Endothelial cell of hepatic sinusoid (primary cell): ENCODE measurements around the gene PSMG1.
"Not testable (repeated sequence)": the region's sequence is repeated elsewhere in the genome, so short reads cannot be mapped to it uniquely, and the experiment has no call there.

Source experiments
- in situ Hi-C: cut with HindIII; loops from 2 replicates; pipeline ENCODE4 v1.10.0; 2017; ENCODE audit warnings: low sequenced_read_pairs

Gene PSMG1, protein sequence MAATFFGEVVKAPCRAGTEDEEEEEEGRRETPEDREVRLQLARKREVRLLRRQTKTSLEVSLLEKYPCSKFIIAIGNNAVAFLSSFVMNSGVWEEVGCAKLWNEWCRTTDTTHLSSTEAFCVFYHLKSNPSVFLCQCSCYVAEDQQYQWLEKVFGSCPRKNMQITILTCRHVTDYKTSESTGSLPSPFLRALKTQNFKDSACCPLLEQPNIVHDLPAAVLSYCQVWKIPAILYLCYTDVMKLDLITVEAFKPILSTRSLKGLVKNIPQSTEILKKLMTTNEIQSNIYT

DNA sequence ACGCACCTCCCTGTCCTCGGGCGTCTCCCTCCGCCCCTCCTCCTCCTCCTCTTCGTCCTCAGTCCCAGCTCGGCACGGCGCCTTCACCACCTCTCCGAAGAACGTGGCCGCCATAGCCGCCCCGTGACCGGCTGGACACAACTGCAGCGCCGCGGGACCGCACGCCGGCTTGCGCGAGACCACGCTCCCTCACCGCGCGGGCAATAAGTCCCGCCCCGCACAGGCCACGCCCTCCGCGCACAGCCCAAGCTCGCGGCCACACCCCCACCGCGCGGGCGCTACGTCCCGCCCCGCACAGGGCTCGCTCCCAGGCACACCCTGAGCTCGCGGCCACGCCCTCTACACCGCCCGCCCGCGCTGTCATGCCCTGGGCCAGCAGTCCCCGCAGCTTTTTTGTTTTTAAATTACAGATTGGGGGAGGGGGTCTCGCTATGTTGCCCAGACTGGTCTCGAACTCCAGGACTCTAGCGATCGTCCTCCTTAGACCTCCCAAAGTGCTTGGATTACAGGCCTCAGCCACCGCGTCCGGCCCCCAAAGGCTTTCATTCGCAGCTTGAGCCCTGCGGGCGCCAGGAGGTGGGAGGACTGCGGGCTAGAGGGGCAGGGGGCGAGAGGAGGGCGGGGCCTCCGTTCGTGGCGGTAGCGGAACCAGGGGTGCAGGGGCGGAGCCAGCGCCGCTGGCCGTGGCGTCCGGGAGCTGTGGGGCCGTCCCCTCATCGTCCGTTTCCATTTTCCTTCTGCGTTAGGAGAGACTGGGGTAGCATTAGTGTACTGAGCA, at the start of gene PSMG1:
Gene PSMG1, minus strand, starts transcription at position 180 of the 778 bp plus-strand sequence. Its CDS starts 66 bp downstream, at position 114.
- in situ Hi-C loops: no loop called here

DNA sequence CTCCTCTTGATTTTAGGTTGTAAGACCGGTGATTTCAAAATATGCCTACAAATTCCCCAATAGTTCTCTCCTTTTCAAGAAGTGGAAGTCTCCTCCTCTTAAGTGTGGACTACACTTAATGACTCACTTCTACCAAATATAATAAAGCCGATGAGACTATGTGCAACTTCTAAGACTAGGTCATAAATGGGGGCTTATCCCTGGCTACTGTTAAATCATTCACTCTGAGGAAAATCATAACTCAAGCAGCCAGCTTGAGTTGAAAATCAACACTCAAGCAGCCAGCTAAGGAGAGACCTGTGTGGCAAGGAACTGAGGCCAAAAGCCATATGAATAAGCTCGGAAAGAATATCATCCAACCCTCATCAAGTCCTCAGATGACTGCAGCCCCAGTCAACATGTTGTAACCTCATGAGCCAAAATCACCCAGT, 49.6 kb upstream of the PSMG1 start:
- in situ Hi-C loops: no loop called here

DNA sequence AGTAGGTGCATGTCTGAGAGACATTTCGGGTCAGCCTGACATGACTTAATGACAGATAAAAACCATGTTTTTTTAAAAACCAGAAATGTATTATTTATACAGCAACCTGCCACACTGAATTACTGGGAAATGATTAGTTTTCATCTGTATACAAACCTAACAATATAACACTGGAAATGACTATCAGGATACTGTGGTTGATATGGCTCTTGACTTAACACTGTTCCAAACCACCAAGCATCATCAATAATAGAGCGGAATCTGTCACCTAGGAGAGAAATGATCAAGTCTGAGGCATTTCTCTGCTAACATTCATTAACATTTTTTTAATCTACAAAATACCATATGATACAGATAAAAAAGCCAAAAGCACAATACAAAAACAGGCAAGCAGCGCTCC, 41.7 kb upstream of the PSMG1 start:
- in situ Hi-C loops: no loop called here

DNA sequence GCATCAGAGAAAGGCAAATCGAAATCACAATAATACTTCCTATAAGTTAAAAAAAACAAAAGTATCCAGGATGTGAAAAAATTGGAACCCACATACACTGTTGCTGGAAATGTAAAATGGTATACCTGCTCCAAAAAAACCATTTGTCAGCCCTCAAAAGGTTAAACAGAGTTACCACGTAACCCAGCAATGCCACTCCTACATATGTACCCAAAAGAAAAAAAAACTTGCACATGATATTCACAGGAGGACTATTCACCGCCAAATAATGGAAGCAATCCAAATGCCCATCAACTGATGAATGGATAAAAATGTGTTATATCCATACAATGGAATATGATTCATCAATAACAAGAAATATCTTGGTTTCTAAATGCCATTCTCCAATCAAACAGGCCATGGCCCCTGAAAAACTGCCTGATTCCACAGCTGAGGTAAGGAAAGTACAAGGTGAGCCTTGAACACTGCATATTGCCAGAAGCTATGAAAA, 38.8 kb upstream of the PSMG1 start:
- in situ Hi-C loops: no loop called here

DNA sequence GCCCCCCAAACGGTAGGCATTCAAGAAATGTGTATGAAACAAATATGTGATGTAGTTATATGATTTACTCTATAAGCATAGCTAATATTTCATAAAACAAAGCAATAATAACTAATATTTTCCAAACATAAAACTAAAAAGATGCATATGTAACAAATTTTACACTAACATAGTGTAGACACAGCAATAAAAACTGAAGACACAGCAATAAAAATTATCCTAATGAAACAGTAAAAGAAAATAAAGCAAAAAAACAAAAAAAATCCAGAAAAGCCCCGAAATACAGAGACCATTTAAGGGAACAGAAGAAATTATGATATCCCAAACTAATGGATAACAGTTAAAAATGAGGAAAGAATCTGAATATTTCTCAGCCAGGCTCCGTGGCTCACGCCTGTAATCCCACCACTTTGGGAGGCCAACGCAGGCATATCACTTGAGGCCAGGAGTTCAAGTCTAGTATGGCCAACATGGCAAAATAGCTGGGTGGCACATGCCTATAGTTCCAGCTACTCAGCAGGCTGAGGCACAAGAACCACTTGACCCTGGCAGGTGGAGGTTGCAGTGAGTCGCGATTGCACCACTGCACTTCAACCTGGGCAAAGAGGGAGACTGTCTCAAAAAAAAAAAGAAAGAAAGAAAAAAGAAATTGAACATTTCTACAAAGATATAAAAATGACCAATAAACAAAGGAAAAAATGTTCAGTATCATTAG, 38.2 kb upstream of the PSMG1 start:
- in situ Hi-C loops: no loop called here

DNA sequence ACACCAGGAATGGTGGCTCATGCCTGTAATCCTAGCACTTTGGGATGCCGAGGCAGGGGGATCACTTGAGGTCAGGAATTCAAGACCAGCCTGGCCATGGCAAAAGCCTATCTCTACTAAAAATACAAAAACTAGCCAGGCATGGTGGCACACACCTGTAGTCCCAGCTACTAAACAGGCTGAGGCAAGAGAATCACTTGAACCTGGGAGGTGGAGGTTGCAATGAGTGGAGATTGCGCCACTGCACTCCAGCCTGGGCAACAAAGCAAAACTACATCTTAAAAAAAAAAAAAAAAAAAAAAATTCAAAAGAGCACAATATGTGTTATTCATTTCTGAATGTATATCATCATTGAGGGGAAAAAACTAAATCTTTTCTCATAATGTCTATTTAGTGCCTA, 37.6 kb upstream of the PSMG1 start:
- in situ Hi-C loops: not testable (repeated sequence)

DNA sequence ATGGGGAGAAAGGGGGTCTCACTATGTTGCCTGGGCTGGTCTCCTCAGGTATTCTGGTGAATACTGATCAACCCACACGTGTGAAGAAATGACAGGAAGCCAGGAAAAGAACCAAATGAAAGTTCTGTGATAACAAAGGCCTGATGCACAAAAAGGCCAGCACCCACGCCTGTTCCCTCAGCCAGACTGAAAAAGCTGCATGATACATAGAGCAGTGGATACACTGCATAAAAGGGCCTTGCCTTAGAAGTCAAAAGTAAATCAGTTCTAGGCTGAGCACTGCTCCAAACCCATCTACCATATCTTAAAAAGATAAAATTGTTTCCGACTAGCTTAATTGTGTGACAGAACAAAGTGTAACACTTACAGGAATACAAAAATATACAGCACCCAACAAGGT, 36.9 kb upstream of the PSMG1 start:
- in situ Hi-C loops: no loop called here

DNA sequence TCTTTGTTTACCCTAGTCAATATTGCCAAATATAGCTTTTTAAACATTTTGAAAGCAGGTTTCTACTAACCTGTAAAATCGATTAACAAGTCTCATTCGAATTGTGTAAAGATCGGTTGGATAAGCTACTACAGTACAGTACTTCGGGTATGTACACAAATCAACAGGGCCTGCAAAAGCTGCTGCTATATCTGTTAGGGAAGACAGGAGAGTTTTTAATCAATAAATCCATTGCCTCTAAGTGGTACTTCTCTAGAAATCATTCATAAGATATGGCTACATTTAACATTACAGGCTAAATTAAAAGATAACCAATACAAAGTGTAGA, 34.8 kb upstream of the PSMG1 start:
- in situ Hi-C loops: no loop called here

DNA sequence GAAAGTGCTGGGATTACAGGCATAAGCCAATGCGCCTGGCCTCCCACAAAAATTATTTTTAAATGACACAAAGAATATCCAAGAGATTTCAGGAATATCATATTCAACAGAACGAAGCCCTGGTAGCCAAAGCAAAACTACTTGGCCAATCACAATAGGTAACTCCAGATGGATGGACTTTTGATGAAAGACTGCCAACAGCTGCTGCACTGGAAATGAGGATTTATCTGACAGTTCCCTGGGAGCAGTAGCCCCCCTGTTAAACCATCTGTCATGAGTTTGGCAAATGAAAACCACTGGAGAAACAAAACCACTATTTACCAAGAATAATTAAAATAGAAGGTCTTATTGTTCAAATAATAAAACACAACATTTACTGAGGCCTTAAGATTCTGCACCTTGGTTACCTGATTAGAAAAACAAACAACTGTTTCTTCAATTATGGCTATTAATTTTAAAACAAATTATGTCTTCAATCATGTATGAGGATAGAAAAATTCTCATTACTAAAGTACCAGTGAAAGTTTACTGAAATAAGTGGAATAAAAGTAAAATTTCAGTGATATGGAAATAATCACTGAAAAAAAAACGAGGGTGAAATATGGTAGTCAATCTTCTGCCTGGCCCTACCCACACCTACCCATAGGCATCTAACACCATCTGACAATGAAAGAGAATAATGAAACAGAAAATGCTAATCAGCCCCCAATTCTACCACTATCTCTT, 34.3 kb upstream of the PSMG1 start:
- in situ Hi-C loops: no loop called here

DNA sequence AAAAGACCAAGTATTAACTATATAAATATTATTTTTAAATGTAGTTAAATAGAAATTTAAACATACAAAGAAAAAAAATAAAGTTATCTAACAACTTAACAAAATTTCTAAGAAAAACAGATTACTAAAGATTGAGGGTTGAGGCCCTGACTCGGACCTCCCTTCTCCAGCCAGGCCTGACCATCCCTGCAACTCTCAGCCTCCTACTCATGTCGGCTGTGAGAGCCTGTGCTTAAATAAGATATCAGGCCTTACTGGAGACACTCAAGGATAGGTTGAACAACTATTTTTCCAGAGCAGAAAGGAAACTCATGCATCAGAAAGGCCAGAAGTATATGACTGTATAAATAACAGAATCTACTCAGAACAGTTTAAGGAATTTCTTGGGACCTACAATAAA, 33.0 kb upstream of the PSMG1 start:
- in situ Hi-C loops: no loop called here

DNA sequence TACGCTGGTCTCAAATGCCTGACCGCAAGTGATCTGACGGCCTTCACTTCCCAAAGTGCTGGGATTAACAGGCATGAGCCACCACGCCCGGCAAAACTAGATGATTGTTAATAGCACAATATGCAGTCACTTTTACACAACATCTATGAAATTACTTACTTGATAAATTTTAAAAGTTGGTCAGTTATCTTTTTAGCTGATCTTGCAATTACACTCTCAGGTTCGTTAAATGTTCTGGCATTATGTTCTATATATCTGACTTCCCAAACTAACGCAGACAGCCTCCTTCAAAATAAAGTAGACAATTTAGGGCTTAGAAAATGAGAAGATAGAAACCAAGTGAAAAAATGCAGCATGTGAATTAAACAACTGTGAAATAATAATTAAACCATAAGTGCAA, 31.8 kb upstream of the PSMG1 start:
- in situ Hi-C loops: no loop called here

DNA sequence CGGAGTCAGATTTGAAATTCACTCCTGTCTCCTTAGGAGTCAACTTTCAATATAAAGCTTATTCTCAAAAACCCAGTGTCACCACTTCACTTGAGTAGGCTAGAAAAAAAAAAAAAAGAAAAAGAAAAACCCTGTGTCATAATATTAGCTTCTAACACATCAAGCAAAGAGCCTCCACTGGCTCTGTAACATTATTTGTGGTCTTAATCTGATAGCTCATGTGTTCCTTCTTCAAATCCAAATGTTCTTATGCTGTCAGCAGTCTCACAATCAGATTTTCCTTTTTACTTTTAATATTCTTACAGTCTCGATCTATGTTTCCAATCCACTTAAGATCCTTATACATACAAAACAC, 26.1 kb upstream of the PSMG1 start:
- in situ Hi-C loops: no loop called here

DNA sequence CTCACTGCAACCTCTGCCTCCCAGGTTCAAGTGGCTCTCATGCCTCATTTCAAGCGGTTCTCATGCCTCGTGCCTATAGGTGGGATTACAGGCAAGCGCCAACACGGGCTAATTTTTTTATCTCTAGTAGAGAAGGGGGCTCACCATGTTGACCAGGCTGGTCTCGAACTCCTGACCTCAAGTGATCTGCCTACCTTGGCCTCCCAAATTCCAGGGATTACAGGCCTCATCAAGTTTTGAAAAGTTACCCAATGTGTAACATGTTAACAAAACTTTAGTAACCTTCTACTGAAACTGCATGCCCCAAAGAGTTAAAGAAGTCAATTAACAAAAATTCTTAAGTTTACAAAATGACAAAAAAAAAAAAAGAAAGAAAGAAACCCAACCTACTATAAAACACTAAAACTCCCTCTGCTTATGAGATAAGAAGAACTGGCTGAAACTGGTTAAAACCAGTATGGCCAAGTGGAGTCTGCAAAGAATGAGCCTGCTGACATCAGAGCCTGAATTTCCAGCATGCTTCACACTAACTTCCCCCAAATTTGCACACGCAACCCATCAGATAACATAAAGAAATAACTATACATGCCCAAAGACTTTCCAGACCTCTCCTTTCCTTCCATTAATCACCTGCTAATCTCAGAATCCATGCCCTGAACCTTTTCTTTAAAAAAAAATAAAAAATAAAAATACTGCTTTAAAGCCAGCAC, 25.5 kb upstream of the PSMG1 start:
- in situ Hi-C loops: no loop called here

DNA sequence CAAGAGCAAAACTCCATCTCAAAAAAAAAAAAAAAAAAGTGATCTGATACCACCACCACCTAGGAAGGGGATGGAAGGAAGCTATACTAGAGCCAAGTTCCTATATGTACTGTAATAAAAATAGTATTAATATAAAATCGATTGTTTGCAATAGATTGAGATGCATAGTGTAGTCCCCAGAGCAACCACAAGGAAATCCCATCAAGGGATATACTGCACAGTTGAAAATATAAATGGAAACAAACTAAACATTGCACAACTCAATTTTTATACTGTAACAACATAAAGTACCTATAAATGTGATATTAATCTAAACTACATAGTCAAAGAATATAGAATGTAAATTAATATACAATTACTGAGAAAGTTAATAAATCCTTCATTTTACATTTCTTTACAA, 20.9 kb upstream of the PSMG1 start:
- in situ Hi-C loops: no loop called here

DNA sequence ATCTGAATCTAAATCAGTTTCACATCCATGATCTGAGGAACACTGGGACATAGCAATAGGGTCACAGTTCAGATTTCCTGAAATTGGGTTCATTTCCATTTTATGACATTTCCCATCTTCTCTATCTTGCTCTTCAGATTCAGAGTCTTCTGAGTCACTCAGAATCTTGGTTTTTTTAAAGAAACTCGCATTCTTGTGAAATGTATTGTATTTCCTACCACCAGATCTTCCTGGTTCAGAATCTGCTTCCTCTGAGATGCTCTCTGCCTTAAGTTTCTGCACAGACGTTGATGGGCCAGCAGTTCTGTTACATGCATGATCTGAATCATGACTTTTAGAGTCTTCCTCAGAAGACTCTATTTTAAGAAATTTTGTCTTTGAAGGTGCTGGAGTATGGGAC, 15.5 kb upstream of the PSMG1 start:
- in situ Hi-C loops: no loop called here

DNA sequence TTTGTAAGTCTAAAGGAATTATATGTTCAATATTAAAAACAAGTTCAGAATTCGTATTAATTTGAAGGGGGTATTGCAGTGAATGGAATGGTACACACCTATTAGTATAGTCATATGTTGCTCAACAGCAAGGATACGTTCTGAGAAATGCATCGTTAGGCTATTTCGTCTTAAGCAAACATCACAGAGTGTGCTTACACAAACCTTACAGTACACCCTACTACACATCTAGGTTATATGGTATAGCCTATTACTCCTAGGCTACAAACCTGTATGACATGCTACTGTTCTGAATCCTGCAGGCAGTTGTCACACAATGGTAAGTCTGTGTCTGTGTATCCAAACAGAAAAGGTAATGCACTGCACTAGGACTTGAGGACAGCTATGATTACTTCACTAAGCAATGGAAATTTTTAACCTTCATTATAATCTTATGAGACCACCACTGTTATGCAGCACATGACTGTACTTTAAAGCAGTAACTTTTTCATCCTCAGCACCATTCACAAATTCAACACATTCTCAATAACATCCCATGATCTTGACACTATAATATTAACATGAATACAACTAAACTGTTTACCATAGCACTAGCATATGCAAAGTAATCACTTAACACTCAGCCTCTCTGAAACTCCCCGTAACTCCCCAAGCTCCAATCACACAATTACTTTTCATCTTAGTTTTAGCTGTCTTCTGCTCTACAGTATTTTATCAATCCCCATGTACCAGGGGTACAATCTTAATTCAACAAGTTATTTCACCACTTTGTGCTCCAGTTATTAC, 14.4 kb upstream of the PSMG1 start:
- in situ Hi-C loops: no loop called here

DNA sequence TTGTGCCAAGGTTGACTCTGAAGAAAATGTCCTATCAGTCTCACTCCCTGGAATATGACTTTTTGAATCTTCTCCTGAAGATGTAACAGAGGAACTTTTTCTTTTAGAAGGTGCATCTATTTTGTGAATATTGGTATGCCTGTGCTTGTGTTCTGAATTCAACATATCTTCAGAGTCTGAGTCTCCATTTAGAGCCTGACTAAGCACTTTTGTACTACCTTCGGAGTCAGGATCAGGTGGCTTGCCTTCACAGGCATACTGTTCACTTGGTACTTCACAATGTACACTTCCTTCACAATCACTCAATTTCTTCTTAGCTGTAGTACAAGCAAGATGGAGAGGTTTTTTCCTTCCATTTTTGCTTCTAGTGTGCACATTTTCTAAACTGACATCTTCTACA, 13.6 kb upstream of the PSMG1 start:
- in situ Hi-C loops: no loop called here

DNA sequence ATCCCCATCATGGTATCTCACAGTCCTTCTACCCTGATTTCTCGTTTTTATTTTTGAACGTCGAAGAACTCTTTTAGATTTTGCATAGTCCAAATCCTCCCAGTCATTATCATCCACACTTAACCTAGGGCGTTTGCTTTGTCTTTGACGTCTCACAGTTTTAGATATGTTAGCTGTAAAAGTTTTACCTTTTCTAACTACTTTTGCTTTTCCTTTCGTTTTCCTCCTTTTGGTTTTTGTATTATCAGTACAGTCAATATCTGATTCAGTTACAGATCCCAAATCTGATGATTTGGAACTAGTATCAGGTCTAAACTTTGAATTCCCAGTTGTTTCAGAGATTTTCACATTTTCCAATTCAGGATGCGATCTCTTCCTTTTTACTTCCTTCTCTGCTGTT, 13.1 kb upstream of the PSMG1 start:
- in situ Hi-C loops: no loop called here

DNA sequence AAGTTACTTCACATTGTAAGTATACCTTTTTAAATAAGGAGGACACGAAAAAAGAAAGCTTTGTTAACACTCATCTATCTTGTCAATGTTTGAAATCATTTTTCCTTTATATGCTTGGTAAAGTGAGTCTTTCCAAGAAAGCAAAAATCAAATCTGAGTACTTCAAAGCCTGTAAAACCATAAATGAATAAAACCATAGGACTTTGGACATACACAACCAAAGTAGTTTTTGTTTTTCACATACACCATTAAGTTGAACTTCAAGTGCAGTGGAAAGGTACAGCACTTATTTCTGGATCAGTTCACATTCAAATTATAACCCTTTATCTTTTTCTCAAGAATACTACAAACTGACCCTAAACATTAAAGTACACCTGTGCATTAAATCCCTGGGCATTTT, 10.1 kb upstream of the PSMG1 start:
- in situ Hi-C loops: no loop called here
